ENCODE data around the gene TACR2.
"Not testable (repeated sequence)": the region's sequence is repeated elsewhere in the genome, so short reads cannot be mapped to it uniquely, and the experiment has no call there.

Gene TACR2

DNA sequence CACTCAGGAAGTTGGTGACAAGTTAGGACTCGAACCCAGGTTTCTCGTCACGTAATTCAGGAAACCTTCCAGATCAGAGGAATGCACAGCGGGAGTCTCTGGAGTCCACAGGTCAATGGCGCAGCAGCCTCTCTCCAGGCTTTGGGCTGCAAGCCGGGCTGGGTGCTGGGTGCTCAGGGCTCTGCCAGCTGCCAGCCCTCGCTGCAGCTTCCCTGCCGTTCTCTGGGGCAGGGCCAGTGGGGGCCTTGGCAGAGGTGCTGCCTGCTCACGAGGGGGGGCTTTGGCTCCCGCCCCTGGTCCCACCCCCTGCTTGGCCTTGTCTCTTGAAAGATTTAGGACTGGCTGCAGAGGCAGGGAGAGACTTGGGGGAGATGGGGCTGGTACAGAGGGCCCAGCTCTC lies at the start of gene TACR2:
Gene TACR2 (minus strand): TSS at position 224 of the 400 bp plus-strand sequence. CDS start 595 bp downstream, outside the sequence.
- no peak for DNase-seq

DNA sequence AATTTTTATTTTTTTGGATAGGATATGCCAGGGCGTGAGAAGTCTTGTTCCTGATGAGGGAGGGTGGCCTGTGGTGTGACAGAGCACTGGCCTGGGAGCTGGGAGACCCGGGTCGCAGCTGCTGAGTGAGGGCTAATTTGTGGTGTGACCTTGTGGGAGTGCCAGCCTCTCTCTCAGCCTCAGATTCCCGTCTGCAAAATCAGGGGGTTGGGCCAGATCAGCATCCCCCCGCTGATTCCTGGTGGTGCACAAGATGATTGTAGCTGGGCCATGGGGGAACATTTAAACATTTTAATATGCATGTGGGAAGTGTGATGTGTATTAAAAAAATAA lies 49.4 kb upstream of the TACR2 start:
- no peak for DNase-seq

DNA sequence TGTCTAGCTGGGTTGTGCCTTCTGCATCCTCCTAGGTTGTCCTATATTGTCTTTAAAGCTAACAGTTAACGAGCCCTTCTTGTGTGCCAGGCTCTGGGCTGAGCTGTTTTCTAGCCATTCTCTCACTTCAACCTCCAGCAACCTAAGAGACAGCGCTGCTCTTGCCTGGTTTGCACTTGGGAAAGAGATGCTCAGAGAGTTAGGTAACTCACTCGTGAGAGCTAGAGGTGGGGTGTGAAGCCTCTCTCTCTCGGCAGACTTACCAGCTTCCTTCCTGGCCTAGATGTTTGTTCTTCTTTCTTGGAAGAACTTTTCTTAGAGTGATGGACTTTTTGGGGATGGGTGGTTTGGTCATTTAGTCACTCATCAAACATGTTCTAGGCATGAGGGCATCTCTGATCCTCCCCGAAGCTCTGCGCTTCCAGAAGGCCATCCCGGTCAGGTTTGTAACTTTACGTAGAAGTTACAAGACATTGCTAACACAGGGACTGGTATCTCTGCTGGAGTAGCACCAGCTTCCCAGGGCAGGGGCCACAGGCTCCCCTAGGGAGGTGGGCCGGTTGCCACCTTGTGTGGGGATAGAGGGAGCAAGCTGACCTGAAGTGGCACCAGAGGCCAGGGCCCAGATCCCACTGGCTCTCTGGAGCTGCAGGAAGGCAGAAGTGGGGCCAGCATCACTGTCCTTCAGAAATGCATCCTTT lies 48.9 kb upstream of the TACR2 start:
- DNase-seq: no peak

DNA sequence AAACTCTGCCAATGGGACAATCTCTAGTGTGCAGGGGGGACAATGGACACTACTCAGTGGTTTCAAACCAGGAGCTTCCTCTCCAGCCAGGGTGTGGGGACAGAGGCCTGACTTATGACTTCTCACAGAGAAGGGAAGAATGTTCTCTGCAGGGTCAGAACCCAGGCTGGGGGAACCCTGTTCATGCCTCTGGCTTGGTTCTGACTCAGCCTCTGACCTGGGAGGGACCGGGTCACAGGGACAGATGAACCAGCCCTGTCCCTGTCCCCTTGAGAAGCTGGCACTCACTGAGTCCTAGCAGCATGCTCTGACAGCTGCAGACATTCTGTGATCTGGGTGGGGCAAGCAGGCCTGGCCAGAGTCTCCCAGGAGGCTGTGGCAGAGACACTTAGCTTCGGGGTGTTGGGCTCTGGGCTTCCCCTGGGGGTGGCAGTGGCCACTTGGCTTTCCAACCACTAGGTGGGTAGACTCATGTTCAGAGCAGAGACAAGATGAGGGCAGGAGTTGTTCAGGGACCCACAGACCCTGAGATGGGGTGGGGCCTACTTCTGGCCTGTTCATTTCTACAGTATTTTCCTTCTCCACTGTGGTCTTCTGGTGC lies 48.2 kb upstream of the TACR2 start:
- DNase-seq: no peak

DNA sequence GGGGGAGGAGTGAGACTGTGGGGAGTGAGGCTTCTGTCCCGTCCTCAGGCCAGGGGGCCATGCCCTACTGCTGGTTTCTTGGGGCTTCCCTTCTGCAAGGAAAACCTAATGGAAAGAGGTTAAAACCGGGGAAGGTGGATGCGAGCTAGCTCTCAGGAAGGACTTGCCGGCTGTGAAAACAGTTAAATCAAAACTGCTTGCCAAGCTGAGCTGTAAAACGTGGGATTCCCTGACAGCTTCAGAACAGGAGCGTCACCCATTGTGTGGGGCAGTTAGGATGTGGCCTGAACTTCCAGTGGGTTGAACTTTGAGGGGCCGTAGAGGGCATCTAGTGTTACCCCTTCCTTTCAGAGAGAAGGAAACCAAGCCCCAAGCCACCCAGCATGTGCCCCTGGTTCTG lies 47.7 kb upstream of the TACR2 start:
- DNase-seq: no peak

DNA sequence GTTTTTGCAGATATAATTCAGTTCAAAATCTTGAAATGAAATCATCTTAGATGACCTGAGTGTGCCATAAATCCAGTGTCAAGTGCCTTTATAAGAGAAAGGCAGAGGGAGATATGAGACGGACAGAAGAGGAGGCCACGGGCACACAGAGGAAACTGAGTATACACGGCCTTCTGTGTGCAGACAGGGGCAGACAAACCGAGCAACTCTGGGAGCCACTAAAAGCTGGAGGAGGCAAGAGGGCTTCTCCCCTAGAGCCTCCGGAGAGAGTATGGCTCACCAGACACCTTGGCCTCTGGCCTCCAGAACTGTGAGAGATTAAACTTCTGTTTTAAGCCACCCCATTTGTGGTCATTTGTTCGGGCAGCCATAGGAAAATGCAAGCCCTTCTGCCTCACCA lies 47.2 kb upstream of the TACR2 start:
- no peak for DNase-seq

DNA sequence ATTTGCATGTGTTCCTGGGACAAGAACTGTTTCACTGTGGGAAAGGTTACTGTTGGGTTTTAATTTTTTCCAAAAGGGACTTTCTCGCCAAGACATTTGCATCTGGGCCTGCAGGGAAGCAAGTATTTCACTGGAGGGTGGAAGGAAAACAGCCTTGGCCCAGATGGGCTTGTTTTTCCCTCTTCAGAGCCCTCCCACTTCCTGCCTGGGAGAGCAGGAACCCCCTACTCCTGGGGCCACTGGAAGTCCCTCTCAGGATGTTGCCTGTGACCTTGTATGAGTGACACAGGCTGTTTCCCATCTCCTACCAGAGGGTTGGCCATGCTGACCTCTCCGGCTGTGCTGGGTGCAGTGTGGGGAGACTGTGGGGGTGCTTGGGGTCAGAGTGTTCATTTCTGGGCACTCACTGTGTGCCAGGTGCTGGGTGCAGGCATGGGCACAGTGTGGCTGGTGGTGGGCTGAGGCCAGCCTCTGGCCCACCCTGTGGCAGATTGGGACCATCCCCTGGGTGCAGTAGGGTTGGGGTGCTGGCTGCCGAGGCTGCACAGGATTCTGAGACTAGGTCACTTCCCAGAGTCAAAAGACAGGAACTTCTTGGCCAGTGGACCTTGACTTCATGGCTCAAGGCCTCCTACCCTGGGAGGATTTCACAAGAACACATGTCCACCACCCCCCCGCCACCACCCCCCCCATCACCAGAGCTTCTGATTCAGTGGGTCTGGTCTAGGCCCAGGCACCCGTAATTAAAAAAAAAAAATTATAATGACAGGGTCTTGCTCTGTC lies 44.7 kb upstream of the TACR2 start:
- no peak for DNase-seq

DNA sequence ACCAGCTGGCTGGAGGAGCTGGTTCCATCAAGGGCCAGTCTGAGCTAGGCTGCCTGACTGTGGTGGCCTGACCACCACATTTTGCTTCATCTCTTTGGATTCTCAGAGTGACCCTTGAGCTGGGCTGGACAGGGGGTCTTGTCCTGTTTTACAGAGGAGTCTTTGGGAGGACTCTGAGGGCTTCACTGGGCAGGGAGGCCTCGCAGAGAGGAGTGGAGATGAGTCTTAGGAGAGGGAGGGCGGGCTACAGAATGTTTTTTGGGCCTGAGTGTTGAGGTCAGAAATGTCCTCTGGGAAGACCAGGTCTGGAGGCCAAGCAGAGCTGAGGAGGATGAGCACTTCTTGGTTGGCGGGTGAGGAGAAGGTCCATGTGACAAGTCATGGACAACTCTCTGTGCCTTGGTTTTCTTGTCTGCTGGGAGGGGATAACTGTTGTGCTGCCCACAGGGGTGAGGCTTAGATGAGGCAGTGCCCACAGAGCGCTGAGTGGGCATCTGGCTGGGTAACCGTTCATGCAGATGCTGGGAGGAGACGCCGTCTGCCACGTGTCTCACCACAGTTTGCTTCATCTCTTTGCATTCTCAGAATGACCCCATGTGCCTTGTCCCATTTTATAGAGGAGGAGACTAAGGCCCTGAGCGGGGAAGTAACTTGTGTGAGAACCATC lies 44.0 kb upstream of the TACR2 start:
- no peak for DNase-seq

DNA sequence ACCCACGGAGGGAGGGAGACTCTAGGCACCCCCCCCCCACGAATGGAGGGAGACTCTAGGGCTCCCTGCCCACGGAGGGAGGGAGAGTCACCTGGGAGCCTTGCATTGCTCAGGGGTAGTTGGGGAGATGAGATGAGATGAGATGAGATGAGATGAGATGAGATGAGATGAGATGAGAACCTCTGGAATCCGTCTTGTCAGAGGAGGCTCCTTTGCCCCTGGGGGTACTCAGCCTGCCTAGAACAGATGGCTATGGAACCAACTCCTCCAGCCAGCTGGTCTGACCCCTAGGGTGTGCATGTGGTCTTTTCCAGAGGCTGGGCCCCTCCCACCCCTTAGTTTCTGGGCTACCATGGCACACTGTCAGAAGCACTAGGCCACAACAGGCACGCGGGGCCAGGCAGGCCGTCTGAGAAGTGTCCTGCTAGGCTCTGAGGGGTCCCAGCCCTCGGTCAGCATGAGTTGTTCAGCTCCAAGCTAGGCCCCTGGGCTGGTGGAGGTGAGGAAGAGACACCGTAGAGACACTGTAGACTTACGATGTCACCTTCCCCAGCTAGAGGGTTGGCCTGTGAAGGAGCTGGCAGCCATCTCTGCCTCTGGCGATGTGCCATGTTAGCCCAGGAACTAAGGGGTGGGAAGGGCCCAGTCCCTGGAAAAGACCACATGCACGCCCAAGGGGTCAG lies 43.3 kb upstream of the TACR2 start:
- DNase-seq: no peak

DNA sequence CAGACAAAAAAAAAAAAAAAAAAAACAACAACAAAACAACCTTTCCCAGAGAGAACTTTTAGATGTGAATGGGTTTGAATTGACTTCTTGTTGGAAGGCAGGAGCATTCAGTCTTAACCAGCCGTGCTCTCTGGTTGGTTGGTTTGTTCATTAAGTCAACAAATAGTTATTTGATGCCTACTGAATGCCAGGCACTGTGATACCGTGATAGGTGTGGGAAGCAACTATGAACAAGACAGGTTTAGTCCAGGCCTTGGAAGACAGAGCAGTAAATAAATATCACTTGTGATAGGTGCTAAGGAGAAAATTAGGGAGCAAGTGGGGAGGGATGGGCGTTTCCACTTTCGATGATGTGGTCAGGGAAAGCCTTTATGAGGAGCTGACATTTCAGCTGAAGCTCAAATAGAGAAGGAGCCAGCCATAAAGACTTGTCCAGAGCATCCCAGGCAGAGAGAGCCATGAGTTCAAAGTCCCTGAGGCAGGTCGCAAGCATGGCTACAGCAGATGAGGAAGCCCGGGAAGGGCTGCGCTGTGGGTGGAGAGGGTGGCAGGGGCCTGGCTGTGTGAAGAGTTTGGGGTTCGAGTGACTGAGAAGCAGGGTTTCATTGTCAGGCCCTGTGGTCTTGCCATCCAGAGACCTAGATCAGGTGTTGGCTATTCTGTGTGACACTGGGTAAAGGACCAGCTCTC lies 42.5 kb upstream of the TACR2 start:
- no peak for DNase-seq

DNA sequence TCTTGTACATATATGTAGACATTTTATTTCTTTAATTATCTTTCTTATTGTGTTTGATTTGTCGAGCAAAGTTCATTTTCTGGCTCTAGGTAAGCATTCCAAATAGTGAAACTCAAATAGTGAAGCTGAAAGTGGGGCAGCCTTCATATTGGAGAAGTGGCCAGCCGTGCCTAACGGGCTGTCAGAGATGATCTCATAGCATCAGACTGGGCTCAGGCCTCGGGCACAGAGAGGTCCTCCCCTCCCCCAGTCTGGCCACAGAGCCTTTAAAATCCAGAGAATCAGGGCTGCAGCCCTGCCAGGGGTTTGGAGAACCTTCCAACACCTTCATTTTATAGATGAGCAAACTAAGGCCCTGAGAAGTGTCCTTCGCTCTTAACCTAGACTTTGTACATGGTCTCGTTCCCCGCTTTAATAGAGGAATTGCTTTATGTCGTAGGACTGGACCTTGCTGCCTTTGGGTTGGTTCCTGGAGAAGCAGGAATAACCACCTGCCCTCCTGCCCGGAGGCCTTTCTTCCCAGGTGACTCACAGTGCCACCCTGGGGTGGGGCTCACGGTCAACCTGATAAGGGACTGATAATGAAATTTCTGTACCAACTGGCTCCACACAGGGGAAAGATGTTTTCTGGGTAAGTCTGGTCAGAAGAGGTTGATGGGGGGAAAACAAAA lies 41.8 kb upstream of the TACR2 start:
- no peak for DNase-seq

DNA sequence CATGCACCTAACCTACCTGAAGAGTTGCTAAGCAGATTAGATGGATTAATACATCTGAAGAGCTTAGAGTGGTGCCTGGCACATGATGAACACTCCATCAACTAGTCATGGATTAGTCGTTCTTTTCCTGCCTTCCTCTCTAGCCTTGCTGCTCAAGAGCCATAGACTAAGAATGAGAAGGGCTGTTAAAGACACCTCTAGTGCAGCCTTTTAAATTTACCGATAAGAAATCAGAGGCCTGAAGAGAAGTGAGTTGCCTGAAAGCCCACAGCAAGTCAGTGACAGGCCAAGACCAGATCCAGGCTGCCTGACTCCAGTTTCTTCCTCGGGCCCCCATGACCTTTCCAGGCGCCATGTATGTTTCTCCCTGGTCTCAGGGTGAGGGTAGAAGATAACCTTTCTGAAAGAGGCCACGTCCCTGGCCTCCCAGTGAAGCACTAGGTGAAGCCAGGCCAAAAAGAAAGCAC lies 41.1 kb upstream of the TACR2 start:
- no peak for DNase-seq

DNA sequence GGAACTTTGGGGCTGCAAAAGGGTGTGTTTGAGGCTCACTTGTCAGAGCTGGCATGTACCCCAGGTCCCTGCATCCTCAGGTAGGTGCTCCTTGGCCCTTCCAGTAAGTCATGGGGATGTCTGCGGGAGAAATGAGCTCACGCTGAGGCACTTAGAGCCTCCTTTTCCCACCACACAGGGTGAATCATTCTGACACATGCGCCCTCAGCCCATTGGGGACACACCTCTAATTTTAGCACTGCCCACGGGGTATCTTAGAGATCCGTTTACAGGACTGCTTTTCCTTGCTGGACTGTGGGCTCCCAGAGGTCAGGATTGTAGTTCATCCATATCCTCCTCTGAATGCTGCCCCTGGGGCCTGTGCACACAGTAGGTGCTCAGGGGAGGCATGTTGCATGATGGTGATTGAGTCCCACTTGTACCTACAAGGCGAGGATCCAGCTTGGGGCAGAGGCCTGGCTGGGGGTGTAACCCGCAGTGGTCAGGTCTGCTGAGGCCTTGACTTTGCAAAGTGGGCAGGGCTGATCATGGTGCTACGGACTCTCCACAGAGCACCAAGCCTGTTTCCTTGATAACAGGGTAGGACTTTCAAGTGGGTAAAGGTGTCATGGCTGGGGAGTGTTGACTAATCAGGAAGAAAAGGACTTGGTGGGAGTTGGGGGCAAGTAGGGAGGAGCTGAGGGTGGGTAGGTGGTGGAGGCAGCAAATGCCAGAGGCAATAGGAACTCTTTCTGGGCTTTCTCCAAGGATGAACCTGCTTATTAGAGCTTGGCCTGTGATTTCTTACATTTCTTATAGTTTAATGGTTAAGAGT lies 40.4 kb upstream of the TACR2 start:
- no peak for DNase-seq

DNA sequence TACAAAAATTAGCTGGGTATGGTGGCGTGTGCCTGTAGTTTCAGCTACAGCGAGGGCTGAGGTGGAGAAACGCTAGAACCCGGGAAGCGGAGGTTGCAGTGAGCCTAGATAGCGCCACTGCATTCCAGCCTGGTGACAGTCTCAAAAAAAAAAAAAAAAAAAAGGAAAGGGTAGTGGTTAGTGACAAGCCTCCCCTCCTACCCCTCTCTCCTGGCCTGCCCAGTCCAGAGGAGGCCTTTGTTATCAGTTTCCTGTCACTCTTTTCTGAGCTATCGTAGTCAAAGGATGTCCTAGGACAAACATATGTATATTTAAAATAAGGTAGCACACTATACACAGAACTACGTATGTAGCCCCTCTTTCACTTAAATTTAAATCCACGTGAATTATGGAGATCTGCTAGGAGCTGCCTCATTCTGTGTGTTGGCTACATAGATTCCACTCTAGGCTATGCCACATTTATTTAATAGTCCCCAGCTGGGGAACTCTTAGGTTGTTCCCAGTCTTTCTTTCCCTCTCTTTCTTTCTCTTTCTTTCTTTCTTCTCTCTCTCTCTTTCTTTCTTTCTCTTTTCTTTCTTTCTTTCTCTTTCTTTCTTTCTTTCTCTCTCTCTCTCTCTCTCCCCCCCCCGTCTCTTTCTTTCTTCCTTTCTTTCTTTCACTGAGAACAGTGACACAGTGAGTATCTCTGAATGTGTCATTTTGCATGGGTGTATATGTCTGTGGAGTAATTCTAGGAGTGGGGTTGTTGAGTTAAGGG lies 38.5 kb upstream of the TACR2 start:
- DNase-seq: no peak

DNA sequence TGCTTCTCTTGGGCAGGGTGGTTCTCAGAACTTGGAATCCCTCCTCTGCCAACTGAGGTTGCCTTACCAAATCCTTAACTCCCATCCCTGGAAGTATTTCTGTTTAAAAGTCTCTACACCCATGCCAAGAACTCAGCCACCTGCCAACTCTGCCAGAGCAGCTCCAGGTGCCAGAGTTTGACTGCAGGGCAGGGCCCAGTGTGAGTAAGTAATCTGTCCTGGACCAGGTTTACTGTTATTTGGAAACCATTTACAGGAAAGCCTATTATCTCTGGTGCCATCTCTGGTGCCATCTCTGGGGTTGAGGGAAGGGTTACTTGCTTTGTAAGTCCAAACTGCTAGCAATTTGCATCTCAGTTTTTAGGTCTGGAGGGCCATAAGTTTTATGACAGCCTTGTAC lies 37.1 kb upstream of the TACR2 start:
- DNase-seq: no peak

DNA sequence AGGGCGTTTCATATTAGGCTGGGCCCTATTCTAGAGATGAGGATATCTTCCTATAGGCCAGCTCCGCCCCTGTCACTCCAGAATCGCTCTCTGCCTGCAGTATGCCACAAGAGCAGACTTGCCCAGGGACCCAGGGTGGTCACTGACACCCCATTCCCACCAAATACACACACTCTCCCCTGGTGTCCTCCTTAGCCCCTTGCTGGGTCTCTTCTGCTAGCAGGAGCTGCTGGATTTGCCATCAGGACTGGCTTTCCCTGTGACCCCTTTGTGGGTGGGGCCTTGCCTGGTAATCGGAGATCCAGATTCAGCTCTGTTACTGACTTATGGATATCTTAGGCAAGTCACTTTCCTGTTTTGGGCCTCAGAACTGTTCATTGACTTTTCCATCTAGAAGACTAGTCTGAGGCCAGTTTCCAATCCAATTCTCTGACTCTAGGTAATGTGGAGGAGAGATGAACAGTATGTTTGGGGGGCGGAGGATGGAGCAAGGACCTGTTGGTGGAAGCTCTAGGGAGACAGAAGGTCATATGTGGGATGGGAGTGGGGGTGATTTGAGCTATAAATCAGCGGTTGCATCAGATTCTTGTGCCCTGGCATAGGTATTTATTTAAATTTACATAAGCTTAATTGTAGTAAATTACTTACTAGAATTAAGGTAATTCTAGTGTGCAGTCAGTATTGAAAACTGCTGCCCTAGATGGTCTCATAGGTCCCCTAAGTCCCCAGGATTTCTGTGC lies 36.1 kb upstream of the TACR2 start:
- DNase-seq: no peak

DNA sequence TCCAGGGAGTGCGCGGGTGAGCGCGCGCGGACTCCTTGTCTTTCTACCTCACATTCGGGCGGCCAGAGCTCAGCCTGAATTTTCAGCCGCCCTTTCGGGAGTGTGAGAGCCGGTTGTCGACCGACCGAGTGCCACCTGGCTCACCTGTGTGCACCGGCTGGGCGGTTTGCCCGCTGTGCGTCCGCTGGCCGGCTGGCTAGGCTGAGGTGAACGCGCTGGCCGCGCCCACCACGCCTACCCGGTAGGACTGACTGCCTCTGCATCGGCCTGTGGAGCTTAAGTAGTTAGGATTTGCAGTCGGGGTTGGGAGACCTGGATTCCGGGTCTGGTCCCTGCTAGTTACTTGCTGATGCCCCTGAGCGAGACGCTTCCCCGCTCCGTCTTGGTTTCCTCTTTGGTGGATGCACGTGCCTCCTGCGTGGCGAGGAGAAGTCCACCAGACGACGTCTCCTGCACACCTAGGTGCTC lies 35.1 kb upstream of the TACR2 start:
- DNase-seq: peak; percentile 27

DNA sequence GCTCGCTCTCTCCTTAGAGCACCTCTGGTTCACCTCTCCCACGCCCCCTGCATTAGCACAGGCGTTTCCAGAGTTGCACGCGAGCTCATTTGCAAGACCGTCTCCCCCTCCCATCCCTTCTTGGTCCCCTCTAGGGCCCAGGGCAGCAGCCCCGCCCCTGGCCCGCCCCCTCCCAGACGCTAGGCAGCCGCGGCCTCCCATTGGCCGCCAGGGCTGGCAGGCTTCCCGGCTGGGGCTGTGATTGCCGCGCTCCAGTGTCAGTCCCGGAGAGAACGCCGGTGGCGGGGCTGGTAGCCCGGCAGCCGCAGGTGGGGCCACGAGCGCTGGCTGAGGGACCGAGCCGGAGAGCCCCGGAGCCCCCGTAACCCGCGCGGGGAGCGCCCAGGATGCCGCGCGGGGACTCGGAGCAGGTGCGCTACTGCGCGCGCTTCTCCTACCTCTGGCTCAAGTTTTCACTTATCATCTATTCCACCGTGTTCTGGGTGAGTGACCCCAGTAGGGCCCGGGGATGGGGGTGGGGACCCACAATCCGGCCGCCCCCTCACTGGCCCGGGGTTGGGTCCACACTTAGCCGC lies 34.6 kb upstream of the TACR2 start, which contains the start of gene TSPAN15:
Gene TSPAN15 (plus strand): TSS at position 257 of the 575 bp plus-strand sequence. CDS start 130 bp downstream, at position 387.
- peak; percentile 83 for DNase-seq

DNA sequence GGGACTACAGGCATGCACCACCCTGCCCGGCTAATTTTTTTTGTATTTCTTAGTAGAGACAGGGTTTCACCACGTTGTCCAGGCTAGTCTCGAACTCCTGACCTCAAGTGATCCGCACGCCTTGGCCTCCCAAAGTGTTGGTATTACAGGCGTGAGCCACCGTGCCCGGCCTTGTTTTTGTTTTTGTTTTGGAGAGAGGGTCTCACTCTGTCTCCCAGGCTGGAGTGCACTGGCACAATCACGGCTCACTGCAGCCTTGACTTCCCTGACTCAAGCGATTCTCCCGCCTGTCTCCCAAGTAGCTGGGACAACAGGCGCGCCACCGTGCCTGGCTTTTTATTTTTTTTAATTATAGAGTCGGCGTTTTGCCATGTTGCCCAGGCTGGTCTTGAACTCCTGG lies 33.7 kb upstream of the TACR2 start:
- not testable (repeated sequence) for DNase-seq

Measured in activated T-cell treated with anti-CD3 and anti-CD28 coated beads, Interleukin-2, amount 50 U/mL, for 1 hour (primary cell).